ENCODE data around the gene GOLGA6L9. TPM values are rescaled to one million over a fixed set of nuclear protein-coding genes. Genes with fewer than 3 reads are reported as not detected.
"Not testable (repeated sequence)": the region's sequence is repeated elsewhere in the genome, so short reads cannot be mapped to it uniquely, and the experiment has no call there.

The GOLGA6L9 gene
- total RNA-seq, 2 experiments from 2014 or later: 3.8 to 3.9 TPM

- no peak for DNase-seq
- ATAC-seq: no peak
- intact Hi-C loops (cut with micrococcal nuclease): no loop called here
- ChIA-PET POLR2A (no interaction called here), CTCF (no interaction called here)
- Mint-ChIP-seq H3K4me3 (no peak overlapping the region), H3K36me3 (ENCODE audit: low read depth) (peaks cover 2% of the 10 kb centered on the region), H3K27ac (no peak overlapping the region), H3K4me1 (ENCODE audit: low read depth) (peaks cover 14% of the 10 kb centered on the region), H3K27me3 (no peaks in the 10 kb centered on the region), H3K9me3 (peaks cover 3% of the 10 kb centered on the region)
- TF ChIP-seq CTCF (IDR thresholded peaks at IDR 0.05): no peak
Measured at GRCh38 chr15:82398785-82399184, 30.8 kb upstream of the GOLGA6L9 start.

- H3K27me3 Mint-ChIP-seq; DNase-seq; H3K27ac Mint-ChIP-seq; intact Hi-C loops (cut with micrococcal nuclease); ATAC-seq; H3K36me3 Mint-ChIP-seq (ENCODE audit: low read depth); H3K9me3 Mint-ChIP-seq; H3K4me3 Mint-ChIP-seq; POLR2A ChIA-PET; CTCF ChIA-PET: not testable (repeated sequence)
- H3K4me1 Mint-ChIP-seq (ENCODE audit: low read depth): peaks cover 16% of the 10 kb centered on the region
Measured at GRCh38 chr15:82399366-82400103, 30.1 kb upstream of the GOLGA6L9 start.

GRCh38 chr15:82401918-82402317 lies 27.7 kb upstream of the GOLGA6L9 start:
- intact Hi-C loops (cut with micrococcal nuclease); DNase-seq; POLR2A ChIA-PET; H3K4me3 Mint-ChIP-seq; H3K9me3 Mint-ChIP-seq; ATAC-seq; H3K27ac Mint-ChIP-seq; H3K27me3 Mint-ChIP-seq; CTCF ChIA-PET: not testable (repeated sequence)
- Mint-ChIP-seq H3K36me3 (ENCODE audit: low read depth) (peaks cover 13% of the 10 kb centered on the region), H3K4me1 (ENCODE audit: low read depth) (peaks cover 23% of the 10 kb centered on the region)

DNA sequence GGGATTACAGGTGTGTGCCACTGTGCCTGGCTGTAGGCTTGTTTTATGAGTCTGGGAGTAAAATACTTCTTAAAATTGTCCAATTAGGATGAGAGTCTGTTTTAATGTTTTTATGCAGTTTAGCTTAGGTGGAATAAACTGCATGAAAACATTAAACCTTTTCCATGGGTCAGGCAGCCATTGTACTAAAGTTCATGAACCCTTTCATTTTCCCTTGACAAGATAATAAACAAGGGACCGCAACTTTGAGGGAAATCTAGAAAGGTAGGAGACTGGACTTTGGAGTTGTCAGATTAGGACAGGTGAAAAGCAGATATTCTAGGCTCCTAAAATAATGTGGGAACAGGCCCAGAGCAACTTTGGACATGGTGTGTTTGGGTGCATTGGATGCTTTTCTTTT lies 27.3 kb upstream of the GOLGA6L9 start:
- DNase-seq; ATAC-seq; POLR2A ChIA-PET; CTCF ChIA-PET; intact Hi-C loops (cut with micrococcal nuclease); H3K4me3 Mint-ChIP-seq; H3K27me3 Mint-ChIP-seq; H3K27ac Mint-ChIP-seq; H3K9me3 Mint-ChIP-seq: not testable (repeated sequence)
- H3K36me3 Mint-ChIP-seq (ENCODE audit: low read depth): peaks cover 13% of the 10 kb centered on the region
- H3K4me1 Mint-ChIP-seq (ENCODE audit: low read depth): peaks cover 21% of the 10 kb centered on the region

DNA sequence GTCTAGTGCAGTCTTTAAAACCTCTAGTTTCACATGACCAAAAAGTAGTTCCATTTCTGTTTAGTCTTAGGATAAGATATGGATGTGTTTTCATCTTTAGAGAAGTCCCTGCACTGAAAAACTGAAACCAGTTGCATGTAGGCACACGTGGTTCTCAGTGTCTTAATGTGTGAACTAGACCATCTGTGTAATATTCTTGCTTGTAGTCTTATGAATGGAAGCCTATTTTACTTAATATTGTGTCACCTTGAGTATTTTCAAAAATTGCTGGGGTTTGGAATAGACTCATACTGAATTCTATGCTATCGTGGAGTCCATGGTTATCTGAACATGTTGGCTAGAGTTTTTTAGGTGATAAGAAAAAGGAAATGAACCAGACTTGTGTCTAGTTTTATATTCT lies 23.4 kb upstream of the GOLGA6L9 start:
- intact Hi-C loops (cut with micrococcal nuclease); ATAC-seq; POLR2A ChIA-PET; DNase-seq; H3K4me3 Mint-ChIP-seq; CTCF ChIA-PET; H3K9me3 Mint-ChIP-seq; H3K27ac Mint-ChIP-seq; H3K4me1 Mint-ChIP-seq (ENCODE audit: low read depth); H3K27me3 Mint-ChIP-seq: not testable (repeated sequence)
- peaks cover 15% of the 10 kb centered on the region for H3K36me3 Mint-ChIP-seq (ENCODE audit: low read depth)

DNA sequence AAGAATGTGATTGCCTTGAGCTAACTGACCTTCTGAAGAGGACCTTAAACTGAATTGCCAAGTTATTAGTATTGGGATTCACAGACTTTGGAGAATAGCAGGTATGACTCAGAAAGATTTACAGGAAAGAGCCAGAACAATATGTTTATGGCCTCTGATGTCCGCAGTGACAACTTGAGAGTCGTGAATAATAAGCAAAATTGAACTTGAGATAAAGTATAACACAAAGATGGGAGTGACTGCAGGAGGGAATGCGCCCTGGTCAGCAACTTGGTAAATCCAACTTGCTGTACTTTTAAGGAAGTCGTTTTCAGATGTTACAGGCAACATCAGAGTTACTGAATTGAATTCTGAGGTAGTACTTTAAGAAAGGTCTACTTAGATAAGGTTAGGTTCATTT lies 19.3 kb upstream of the GOLGA6L9 start:
- POLR2A ChIA-PET; H3K9me3 Mint-ChIP-seq; H3K4me3 Mint-ChIP-seq; DNase-seq; H3K36me3 Mint-ChIP-seq (ENCODE audit: low read depth); ATAC-seq; CTCF ChIA-PET; H3K27ac Mint-ChIP-seq; H3K27me3 Mint-ChIP-seq; intact Hi-C loops (cut with micrococcal nuclease); H3K4me1 Mint-ChIP-seq (ENCODE audit: low read depth): not testable (repeated sequence)

DNA sequence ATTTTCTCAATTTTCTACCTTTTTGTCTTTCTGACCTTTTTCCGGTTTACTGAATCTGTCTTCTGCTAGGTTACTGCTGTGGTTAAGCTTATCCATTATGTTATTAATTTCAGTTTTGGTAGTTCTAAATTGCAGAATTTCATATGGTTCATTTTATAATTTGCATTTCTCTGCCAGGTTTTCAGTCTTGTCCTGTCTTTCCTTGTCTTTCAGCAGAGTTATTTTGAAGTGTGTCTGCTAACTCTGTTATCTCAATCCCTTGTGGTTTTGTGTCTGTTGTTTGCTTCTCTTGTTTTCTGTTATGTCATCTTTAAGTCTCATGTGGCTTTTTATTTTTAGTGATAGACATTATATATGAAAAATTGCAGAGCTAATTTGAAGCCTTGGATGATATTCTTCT lies 18.0 kb upstream of the GOLGA6L9 start:
- H3K36me3 Mint-ChIP-seq (ENCODE audit: low read depth); H3K9me3 Mint-ChIP-seq; intact Hi-C loops (cut with micrococcal nuclease); H3K4me3 Mint-ChIP-seq; H3K27me3 Mint-ChIP-seq; DNase-seq; H3K4me1 Mint-ChIP-seq (ENCODE audit: low read depth); H3K27ac Mint-ChIP-seq; CTCF ChIA-PET; ATAC-seq; POLR2A ChIA-PET: not testable (repeated sequence)

DNA sequence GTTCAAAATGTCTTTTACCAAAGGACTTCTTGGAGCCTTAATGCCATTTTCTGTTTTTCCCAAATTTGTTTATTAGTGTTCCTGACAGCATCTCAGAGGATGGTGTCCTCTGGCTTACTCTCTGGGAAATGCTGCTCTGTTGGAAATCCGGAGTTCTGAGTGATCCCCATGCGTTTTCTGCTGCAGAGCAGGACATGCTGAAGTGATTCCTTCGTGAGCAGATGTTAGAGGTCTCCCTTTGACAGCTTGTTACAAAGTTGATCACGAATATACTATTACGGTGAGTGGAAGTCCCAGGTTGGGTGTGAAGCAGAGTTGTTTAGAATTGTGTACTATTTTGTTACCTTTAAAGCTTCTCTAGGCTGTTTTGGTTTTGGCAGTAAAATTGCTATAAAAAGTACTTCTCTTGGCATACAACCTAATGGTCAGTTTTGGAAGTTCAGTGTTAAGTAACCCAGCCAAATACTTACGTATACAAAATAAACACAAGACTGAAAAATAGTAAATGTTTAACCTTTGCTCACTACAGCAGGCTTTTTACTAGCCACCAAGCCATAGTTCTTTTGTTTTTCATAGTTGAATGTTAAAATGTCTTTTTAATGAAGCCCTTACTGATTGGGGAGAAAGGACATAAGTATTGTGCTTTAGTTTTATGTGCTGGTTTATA lies 15.0 kb upstream of the GOLGA6L9 start:
- DNase-seq; H3K27ac Mint-ChIP-seq; H3K4me1 Mint-ChIP-seq (ENCODE audit: low read depth); H3K27me3 Mint-ChIP-seq; intact Hi-C loops (cut with micrococcal nuclease); H3K36me3 Mint-ChIP-seq (ENCODE audit: low read depth); H3K4me3 Mint-ChIP-seq; H3K9me3 Mint-ChIP-seq; CTCF ChIA-PET; POLR2A ChIA-PET; ATAC-seq: not testable (repeated sequence)

DNA sequence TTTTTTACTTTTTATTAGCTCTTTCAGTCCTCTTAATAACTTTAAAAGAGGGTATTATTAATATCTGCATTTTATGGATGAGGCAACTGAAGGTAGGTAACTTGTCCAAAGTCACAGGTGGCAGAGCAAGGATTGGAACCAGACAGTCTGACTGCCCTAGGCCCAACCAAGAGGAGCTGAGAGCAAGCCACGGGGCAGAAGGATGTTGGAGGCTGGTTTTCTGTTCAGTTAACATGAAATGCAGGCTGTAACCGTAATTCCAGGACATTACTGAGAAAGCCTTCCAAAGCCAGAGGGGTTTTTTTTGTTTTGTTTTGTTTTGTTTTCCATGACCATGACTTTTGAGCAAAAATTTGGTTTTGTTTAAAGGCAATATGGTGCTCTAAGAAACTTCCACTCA lies 9.1 kb upstream of the GOLGA6L9 start:
- peak overlapping the region; percentile 87 for H3K27ac Mint-ChIP-seq
- H3K4me3 Mint-ChIP-seq; H3K9me3 Mint-ChIP-seq; CTCF ChIA-PET; DNase-seq; POLR2A ChIA-PET; H3K27me3 Mint-ChIP-seq; intact Hi-C loops (cut with micrococcal nuclease); H3K4me1 Mint-ChIP-seq (ENCODE audit: low read depth); H3K36me3 Mint-ChIP-seq (ENCODE audit: low read depth): not testable (repeated sequence)
- peak; percentile 30 for ATAC-seq

DNA sequence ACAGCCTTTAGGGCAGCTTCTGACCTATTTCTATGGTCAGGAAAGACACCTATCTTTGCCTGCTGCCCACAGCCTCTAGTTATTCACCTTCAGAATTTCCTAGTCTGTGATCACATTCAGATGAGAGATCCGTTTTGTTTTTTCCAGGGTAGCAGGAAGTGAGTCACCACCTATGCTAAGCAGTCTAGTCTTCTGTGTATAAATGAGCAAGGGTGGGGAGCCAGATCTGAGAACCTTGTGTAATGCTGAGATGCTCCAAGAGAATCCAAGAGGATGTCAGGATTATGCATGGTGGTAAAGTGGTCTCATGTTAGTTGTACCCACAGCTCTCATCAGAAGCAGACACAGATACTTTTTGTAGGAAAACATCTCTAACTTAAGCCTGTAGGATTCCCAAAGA lies 8.7 kb upstream of the GOLGA6L9 start:
- POLR2A ChIA-PET; H3K27me3 Mint-ChIP-seq; H3K36me3 Mint-ChIP-seq (ENCODE audit: low read depth); H3K4me1 Mint-ChIP-seq (ENCODE audit: low read depth); H3K4me3 Mint-ChIP-seq; intact Hi-C loops (cut with micrococcal nuclease); H3K9me3 Mint-ChIP-seq; CTCF ChIA-PET; H3K27ac Mint-ChIP-seq: not testable (repeated sequence)
- DNase-seq (peak; percentile 16), ATAC-seq (peak; percentile 91)

DNA sequence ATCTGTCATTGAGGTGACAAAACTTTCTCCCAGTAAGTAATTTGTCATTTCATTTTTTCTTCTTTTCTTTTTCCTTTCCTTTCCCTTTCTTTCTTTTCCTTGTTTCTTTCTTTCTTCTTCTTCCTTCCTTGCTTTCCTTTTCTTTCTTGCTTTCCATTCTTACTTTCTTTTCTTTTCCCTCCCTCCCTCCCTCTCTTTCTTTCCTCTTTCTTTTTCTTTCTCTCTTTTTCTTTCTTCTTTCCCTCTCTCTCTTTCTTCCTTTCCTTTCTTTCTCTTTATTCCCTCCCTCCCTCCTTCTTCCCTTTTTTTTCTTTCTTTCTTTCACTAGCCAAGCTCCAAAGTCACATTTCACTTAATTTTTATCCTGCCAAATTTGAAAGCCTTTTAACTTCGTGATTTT lies 2.5 kb upstream of the GOLGA6L9 start:
- CTCF ChIA-PET, H3K4me3 Mint-ChIP-seq, POLR2A ChIA-PET: not testable (repeated sequence)

More for the DNA sequence above, 2.5 kb upstream of the GOLGA6L9 start:
- H3K4me1 Mint-ChIP-seq (ENCODE audit: low read depth); H3K9me3 Mint-ChIP-seq; H3K27me3 Mint-ChIP-seq; H3K27ac Mint-ChIP-seq; intact Hi-C loops (cut with micrococcal nuclease); H3K36me3 Mint-ChIP-seq (ENCODE audit: low read depth); ATAC-seq; DNase-seq: not testable (repeated sequence)
